Activated CD4-positive, alpha-beta T cell treated with anti-CD3 and anti-CD28 coated beads, Interleukin-2, Interleukin-4, amounts not matched to agents 100 ng/mL and 50 ng/mL, durations not matched to agents 16 hours and 8 hours (primary cell): ENCODE data around the gene DNAH14.
"Not testable (repeated sequence)": the region's sequence is repeated elsewhere in the genome, so short reads cannot be mapped to it uniquely, and the experiment has no call there.

Source experiments
- DNase-seq: peaks from one replicate; pipeline ENCODE4 v3.0.0-alpha.2; 2020; ENCODE audit warnings: low spot score

DNAH14 gene

DNA sequence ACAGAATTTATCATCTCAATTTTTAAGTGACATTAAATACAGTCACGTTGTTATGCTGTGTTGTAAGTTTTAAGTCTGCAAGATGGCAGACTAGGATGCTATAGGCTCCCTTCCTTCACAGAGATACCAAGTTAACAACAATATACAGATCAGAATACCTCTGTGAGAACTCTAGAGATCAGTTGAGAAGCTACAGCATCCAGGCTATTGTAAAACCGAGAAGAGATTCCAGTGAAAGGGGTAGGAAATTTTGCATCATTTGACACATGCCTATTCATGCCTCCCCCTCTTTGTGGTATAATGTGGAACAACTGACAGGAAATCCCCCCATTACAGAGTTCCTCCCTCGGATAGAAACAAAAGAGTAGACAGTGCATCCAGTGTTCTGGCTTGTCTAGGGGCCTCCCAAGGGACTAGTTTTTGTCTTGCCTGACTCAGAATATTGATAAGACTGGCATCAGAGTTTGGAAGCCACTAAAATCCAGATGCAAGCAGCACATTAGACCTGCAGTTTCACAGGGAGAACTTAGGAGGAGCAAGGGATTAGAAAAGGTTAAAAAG, 417.7 kb downstream of the DNAH14 start:
- DNase-seq = no peak

DNA sequence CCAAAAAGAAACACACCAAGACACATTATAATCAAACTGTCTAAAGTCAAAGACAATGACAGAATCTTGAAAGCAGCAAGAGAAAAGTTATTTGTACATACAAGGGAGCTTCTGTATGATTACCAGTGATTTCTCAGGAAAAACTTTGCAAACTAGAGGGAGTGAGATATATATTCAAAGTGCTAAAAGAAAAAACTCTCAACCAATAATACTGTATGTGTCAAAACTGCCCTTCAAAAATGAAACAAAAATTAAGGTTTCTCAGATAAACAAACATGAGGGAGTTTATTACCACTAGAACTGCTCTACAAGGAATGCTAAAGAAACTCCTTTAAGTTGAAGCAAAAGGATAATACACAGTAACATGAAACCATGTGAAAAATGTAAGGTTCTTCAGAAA, 418.9 kb downstream of the DNAH14 start:
- no peak for DNase-seq

DNA sequence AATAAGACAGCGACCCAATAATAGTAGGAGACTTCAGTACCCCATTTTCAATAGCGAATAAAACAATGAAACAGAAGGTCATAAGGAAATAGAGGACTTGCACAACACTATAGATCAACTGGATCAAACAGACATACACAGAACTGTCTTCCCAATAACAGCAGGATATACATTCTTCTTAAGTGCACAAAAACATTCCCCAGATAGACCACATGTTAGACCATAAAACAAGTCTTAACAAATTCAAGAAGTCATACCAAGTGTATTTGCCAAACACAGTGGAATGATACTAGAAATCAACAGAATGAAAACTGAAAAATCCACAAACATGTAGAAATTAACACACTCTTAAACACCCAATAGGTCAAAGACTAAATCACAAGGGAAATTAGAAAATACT, 420.4 kb downstream of the DNAH14 start:
- no peak for DNase-seq

DNA sequence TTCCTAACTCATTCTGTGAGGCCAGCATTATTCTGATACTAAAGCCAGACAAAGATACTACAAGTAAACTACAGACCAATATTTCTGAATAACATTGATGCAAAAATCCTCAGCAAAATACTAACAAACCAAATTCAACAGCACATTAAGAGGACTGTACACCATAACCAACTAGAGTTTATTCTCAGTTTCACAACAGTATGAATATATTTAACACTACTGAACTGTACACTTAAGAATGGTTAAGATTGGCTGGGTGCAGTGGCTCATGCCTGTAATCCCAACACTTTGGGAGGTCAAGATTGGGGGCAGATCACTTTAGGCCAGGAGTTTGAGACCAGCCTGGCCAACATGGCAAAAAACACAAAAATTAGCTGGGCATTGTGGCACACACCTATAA, 421.4 kb downstream of the DNAH14 start:
- DNase-seq = no peak

DNA sequence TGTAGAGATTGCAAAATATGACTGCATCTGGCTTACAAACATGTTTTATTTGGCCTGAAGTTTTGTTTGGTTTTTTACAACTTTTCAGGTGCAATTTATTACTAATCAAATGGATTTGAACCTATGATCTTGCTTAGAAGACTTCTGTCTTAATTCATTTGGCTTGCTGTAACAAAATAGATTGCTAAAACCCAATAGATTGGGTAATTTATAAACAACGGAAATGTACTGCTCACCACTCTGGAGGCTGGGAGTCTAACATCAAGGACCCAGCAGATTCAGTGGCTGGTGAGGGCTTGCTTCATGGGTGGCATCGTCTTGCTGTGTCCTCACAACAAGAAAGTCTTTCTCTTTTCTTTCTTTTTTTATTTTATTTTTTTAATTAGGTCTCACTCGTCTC, 425.4 kb downstream of the DNAH14 start:
- no peak for DNase-seq

DNA sequence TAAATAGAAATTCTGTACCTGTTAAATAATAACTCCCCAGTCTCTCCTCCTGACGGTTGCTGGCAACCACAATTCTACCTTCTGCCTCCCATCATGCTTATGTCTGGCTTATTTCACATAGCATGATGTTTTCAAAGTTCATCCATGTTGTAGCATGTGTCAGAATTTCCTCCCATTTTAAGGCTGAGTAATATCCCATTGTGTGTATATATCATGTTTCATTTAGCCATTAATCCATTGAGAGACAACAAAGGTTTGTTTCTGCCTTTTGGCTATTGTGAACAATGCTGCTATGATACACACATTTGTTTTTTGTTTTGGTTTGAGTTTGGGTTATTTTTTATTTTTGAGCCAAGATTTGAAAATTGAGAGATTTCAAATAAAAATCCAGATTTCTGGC, 426.4 kb downstream of the DNAH14 start:
- DNase-seq = no peak

DNA sequence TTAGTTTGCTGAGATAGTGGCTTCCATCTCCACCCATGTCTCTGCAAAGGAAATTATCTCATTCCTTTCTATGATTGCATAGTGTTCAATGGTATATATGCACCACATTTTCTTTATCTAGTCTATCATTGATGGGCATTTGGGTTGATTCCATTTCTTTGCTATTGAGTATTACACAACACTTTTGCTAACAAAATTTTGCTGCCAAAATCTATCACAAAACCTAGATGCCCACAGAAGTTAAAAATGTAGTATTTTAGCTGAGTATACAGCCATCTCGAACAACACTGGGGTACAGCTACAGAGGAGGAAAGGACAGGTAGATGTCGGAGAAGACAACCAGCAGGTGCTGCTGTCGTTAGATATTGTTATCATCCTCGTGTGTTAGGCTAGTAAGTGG, 430.6 kb downstream of the DNAH14 start:
- DNase-seq = no peak

DNA sequence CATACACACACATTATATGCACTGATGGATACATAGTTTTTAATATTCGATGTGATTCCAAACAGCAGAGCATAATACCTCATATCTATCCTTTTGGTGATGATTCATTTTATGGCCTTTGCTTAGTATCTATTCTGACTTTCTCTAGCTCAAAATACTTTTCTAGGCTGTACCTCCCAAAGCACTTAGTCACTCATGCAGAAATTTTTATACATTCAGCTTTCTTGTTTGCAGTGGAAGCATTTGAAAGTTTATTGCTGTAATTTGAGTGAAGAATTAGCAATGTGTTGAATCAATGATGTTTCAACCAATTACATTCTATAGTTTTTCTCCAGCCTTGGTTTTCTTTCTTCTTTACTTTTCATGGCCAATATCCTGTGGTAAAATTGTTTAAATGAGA, 431.7 kb downstream of the DNAH14 start:
- no peak for DNase-seq

DNA sequence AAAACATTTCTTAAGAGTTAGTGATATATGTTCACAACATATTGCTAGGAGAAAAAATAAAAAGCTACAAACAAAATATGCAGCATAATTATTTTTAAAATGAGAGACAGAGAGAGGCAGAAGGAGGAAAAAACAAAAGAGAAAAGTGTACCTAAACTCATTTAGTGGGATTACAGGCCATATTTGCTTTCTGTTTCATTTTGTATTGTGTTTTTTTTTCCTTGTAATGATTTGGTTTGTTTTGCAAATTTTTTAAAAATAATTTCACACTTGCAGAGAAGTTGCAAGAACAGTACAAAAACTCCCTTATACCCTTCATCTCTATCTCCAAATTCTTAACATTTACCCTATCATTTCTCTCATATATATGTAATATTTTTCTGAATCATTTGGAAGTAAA, 433.3 kb downstream of the DNAH14 start:
- no peak for DNase-seq

DNA sequence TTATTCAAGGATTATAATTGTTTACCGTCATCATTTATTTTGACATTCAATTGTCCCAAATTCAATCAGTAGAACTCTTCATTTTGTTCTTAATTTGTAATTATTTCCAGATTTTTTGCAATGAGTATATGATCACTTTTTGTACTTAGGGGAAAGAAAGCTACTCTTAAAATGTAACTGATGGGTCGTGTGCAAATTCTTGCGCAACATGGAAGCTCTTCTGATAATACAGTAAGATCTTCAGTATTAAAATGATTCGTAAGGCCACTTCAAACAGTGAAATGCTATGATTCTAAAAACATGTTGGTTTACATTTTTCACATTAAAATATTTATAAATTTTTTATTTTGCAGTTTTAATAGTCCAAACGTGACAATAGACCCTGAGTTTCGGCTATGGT, 435.0 kb downstream of the DNAH14 start:
- DNase-seq = no peak

DNA sequence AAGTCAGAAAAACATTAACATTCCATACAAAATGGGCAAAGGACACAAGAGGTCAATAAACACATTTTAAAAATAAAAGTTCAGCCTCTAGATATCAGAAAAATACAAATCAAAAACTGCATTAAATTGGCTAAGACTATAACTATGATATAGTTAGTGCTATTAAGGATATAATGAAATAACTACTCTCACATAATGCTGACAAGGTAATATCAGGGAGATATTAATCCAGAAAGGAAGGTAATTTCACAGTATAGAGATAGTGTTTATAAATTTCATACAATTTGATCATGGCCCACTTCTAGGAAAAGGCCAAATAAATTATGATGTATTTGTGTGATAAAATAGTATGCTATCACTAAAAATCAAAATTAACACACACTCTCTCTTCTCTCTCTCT, 436.5 kb downstream of the DNAH14 start:
- DNase-seq = no peak

DNA sequence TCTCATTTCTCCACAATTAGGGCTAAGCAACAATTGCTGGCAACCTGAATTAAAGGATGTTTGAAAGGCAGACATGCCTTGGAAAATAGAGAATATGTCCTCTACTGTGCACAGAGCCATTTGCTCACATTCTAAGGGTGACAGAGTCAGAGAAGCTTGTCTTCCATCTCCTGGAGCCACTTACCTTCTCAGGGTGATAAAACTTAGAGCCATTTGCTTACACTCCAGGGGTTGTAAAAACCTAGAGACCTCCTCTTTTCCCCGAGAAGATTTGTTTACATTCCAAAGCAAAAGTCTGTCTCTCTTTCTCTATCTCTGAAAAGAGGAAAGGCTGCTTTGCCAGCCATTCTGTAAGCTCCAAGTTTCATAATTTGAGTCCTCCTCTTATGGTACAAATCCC, 437.1 kb downstream of the DNAH14 start:
- no peak for DNase-seq

DNA sequence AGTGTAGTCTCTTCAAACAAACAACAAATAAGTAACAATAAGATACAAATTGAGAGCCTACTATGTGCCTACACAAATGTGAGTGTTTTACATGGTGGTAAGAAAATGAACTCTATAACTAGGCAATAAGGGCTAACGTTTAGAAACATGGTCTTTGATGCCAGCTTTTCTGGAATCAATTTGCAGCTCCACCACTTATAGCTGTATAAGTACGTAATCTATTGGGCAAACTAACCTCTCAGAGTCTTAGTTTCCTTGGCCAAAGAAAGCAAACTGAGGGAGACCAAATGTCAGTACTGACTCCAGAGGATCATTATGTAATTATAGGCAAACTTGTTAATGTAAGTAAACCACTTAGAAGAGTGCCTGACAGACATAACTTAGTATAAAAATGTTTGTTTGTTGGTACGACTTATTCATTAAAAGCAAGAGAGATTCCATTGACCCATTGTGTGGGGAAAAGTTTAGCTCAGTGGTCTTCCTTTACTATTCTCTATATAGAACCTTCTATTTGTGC, 438.6 kb downstream of the DNAH14 start:
- DNase-seq = no peak

DNA sequence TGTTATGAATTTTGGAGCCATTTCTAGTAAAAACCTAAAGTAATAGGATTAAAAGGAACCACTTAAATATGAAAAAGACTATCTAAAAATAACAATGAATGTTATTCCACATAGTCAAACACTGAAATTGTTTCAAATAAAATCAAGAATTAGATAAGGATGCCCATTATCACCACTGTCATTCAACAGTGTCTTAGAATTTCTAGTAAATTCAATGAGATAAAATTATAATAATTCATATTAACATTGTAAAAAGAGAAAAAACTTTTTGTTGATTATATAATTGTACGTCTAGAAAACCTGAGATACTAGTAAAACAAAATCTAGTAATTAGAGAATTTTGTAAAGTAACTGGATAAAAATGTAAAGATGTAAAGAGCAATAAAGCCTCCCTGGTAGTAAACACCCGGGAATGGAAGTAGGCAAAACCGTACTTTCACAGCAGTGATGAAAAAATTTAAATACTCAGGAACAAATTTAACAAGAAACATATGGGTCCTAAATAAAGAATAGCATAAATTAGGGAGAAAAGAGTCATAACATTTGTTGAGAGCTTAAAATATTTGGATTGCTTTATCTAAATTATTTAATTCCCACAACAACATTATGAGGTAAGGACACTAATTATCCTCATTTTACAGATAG, 442.0 kb downstream of the DNAH14 start:
- DNase-seq = no peak

DNA sequence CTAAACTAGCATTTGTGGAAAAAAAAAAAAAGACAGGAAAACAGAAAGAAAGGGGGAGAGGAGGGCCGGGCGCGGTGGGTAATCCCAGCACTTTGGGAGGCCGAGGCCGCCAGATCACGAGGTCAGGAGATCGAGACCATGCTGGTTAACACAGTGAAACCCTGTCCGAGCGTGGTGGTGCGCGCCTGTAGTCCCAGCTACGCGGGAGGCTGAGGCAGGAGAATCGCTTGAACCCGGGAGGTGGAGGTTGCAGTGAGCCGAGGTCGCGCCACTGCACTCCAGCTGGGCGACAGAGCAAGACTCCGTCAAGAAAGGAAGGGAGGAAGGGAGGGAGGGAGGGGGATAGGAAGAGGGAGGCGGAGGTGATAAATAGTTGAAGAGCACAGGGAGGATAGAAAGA, 443.7 kb downstream of the DNAH14 start:
- no peak for DNase-seq

DNA sequence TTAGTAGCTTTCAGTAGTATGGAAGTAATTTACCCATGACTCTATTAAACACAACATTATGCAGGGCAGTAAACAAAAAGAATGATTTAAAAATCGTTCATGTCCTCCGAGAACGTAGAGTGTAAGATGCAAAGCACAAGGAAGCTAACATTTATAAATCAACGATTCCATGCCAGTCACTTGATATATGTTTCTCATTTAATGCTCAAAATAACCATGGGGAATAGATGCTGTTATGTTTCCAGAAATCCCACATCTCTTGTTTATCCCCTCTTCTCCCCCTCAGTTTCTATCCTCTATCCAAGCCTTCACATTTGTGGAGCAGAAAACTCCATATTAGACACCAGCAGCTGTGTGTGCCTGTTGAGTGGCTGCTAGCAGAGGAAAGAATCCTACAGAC, 445.5 kb downstream of the DNAH14 start:
- no peak for DNase-seq

DNA sequence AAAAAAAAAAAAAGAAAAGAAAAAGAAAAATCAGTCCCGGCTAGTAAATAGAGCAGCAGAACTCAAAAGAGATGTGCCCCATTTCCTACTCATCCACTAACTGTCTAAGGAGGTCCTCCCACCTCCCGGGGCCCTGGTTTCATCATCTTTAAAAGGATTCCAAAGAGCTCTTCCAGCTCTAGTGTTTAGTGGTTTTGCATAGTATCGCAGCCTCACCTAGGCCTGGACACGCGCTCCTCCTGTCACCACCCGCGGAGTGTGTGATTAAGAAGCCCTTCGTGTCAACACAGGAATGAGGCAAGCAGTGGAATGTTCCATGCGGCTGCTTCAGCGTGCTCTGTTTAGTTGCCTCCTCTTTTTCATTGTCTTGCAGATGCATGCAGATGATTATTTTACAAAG, 449.4 kb downstream of the DNAH14 start:
- no peak for DNase-seq

DNA sequence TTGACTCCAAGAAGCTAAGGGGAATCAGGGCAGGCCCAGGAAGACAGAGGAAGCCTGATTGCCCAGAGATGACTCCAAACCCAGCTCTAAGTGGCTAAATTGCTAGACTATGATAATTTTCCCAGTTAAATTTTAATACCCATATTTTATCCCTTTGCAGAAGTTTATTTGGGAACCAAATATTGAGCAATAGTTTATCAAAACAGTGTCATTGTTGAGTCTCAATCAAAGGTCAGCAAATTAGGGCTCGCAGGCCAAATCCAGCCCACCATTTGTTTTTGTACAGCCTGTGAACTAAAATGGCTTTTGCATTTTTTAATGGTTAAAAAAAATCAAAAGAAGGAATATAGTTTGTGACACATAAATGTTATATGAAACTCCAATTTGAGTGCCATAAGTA, 451.2 kb downstream of the DNAH14 start:
- no peak for DNase-seq

DNA sequence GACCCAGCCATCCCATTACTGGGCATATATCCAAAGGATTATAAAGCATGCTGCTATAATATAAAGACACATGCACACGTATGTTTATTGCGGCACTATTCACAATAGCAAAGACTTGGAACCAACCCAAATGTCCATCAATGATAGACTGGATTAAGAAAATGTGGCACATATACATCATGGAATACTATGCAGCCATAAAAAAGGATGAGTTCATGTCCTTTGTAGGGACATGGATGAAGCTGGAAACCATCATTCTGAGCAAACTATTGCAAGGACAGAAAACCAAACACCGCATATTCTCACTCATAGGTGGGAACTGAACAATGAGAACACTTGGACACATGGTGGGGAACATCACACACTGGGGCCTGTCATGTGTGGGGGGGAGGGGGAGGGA, 457.4 kb downstream of the DNAH14 start:
- DNase-seq = not testable (repeated sequence)

DNA sequence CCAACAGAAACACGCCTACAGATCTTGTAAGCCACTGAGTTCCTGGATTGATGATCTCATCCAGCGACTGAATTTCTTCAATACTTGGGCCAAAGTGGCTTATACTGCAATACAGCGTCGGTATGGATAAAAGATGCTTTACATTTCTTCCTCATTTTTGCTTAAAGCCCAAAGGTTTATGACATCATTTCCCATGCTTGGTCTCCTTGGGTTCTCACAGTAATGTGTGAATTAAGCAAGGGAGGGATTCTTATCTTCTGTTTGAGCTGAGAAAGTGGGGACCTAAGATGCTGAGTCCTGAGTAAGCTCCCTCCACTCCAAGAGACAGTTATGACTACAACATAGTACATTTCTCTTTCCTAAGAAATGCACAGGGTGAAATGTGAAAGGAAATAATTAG, 458.9 kb downstream of the DNAH14 start:
- DNase-seq = no peak

DNA sequence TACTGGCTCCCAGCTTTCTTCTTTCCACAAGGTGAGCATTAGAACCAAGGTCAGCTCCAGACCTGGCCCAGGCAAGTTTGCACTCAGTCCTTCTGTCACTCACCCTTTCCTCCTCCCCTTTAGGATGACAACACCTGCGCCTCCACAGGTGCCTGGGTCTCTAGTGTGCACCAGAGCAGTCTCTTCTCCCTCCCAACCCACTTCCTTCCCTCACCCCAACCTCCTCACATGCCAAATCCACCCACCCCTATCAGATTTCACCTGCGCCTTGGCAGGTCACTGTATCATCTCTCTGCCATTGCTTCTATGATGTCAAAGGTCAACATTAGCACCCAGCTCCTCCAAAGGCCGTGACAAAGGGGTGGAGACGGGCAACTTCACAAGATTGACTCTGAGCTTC, 460.4 kb downstream of the DNAH14 start:
- DNase-seq = no peak

DNA sequence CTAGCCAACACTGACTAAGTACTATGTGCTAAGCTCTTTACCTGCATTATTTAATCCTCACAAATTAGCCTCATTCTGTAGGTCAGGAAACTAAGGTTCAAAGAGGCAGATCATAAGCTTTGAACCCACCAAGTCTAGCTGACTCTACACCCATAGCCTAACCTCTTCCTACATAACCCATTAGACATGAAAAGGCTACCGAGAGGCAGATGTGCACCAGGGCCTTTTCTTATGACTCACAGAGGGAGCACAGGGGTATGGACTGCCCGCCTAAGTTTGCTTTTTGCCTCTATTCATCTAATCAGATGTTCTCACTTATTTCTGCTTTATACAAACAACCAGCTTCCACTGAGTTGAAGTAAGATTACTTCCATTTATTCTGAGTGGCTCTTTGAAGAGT, 466.9 kb downstream of the DNAH14 start:
- DNase-seq = no peak

DNA sequence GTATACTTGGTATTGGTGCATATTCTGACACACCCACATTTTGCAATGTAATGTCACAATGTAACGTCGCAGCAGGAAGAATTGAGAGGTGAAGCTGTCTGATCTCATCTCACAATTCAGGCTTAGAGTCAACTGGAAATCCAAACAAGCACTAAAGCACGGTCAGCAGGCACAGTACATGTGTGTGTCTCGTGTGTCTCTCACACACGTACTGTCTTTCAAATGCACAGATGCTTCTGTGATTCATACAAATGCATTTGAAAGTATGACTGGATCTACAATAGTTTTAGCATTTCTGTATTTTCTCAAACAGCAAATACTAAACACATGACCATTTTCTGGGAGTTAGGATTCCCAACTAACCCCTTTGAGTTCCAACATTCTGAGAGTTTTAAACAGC, 471.5 kb downstream of the DNAH14 start:
- DNase-seq = no peak

DNA sequence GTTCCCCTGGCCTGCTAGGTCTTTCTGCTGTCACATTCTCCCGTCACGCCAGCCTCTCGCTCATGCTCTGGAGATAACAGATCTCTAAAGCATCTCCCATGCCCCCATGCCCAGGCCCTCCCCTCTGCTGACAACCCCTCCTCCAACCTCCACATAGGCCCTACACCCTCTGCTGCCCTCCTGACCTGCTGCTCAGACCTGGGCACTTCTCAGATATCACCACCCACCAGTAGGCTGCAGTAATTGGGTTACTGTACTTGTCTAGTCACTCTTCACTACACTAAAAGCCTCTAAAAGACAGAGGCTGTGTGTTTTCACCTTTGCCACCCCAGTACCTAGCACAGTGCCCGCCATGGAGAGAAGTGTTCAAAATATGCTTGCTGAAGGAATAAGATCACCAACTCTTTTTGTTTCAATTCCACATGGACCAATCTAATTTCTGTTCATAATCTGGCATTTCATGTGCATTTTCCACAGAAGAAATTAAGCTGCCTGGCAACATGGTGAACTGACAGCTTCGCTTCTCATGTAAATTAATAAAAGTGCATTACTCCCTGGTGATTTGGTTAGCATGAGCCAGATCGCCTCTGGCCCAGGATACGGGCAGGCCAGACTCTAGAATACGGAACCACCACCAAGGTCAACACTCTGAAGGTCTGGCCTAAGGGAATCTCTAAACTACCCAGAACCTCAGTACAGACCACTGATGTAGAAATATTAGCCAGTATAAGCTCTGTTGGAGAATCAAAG, 477.7 kb downstream of the DNAH14 start:
- DNase-seq = no peak
